DMS53 treated with DMSO at 0.1 percent for 48 hours (cell line): ENCODE measurements around the gene NGDN.
"Not testable (repeated sequence)": the region's sequence is repeated elsewhere in the genome, so short reads cannot be mapped to it uniquely, and the experiment has no call there.

Experiments used
- DNase-seq: peaks from one replicate; lab custom pipeline; 2025; ENCODE audit not compliant: unreplicated experiment; lab: John Stamatoyannopoulos, UW

The NGDN gene

DNA sequence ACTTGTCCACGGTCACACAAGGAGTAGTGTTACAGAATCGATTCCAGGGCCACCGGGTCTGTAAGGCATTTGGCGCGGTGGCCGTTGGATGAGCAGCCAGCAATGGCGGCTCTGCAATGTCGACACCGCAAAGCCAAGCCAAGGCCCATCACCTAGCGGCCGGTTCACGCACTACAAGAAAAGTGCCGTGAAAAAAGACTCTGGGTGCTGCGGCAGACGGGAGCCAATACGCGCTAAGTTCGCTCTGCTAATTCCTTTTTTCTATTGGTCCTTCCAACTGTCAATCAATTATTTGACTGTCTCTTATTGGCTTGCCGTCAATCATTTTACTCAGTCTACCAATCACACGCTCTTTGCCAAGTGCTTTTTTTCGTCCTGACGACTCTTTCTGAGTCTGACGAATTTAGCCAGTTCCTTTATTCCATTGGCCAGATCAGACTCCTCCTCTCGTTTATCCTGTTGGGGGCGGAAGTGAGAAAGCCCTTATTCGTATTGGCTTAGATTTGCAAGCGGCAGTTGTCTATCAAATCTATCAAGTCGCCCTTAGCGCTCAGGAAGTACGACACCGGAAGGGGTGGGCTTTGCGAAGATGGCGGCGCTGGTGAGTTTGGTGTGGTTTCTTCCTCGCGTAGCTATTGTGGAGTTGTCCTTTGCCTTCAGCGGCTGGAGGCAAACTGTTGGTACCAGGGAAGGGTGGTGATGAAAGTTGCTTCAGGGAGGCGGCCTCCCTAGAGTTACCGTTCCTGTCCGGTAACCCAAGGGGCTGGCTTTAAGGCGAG, at the start of gene NGDN:
Gene NGDN, plus strand, starts transcription at position 577 of the 779 bp plus-strand sequence. Its CDS starts 13 bp downstream, at position 590.
- DNase-seq: peak; percentile 97

GRCh38 chr14:23421594-23421993, 47.9 kb upstream of the NGDN start:
- no peak for DNase-seq

GRCh38 chr14:23423657-23424056, 45.8 kb upstream of the NGDN start:
- no peak for DNase-seq

- no peak for DNase-seq
These were observed 44.3 kb upstream of the NGDN start for GRCh38 chr14:23425169-23425568.

DNA sequence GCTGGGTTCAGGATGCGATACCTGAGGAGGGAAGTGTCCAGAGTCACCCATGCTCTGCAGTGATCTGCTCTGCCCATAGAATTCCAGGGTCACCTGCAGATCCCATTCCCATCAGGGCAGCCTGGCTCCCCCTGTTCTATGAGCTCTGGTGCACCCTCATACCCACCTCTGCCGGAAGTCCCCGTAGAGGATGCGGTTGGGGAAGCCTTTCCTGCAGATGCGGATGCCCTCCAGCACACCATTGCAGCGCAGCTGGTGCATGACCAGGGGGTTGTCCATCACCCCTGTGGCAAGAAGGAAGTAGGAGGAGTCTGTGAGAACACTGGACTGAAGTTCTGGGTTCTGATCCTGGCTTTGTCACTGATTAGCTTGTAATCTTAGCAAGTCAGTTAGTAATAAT, 43.7 kb upstream of the NGDN start:
- not testable (repeated sequence) for DNase-seq

DNA sequence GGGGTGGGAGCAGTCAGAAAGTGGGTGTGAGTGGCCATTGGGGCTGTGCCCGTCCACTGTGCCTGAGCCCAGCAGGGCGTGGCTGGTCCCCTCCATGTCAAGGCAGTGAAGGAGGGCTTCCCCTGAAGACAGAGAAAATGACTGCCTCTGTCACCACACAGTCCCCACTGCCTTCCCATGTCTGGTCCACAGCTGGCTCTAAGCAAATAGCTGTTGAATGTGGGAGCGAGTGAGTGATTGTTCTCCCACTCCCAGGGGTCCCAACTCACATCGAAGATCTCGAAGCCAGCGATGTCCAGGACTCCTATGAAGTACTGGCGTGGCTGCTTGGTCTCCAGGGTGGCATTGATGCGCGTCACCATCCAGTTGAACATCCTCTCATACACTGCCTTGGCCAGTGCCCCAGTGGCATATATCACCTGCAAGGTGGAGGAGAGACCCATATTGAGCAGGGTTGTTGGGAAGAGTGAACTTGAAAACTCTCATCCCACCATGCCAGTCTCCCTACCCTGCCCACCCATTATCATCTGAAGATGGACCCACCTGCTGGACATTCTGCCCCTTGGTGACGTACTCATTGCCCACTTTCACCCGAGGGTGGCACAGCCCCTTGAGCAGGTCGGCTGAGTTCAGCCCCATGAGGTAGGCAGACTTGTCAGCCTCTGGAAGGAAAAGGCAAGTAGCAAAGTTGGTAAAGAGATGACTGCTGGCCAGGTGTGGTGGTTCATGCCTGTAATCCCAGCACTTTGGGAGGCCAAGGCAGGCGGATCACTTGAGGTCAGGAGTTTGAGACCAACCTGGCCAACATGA, 40.6 kb upstream of the NGDN start:
- no peak for DNase-seq

GRCh38 chr14:23430016-23430722, 39.3 kb upstream of the NGDN start:
- no peak for DNase-seq

DNA sequence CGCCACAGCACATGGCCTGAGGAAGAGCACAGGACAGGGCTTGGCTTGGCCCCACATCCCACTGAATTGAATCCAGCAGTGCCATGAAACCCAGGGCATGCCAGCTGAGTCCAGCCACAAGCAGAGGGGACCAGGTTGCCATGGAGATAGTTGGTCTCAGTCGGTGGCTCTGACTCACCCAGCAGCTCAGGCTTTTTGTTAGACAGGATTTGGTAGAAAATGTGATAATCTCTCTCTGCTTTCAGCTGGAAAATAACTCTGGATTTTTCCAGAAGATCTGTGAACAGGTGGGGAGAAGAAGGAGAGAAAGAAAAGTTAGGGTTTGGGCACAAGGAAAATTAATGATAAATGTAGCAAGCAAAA, 38.8 kb upstream of the NGDN start:
- DNase-seq: peak; percentile 6

- no peak for DNase-seq
These were observed 38.0 kb upstream of the NGDN start for GRCh38 chr14:23431486-23431885.

- no peak for DNase-seq
These were observed 37.2 kb upstream of the NGDN start for GRCh38 chr14:23432102-23432925.

DNA sequence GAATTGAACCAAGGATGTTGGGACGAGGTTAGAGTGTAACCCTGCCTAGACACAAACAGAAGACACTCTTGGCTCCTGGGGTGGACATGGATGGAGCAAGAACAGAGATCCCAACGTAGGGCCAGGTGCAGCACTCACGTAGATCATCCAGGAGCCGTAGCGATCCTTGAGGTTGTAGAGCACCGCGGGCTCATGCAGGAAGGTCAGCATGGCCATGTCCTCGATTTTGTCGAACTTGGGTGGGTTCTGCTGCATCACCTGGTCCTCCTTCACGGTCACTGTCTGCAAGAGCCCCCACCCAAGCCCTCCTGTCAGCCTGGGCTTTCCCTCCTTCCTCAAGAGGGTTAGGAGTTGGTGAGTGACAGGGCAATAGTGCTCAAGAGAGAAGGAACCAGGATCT, 36.6 kb upstream of the NGDN start:
- no peak for DNase-seq

- no peak for DNase-seq
These were observed 36.0 kb upstream of the NGDN start for GRCh38 chr14:23433457-23433856.

GRCh38 chr14:23434488-23435222, 34.8 kb upstream of the NGDN start:
- DNase-seq: no peak

DNA sequence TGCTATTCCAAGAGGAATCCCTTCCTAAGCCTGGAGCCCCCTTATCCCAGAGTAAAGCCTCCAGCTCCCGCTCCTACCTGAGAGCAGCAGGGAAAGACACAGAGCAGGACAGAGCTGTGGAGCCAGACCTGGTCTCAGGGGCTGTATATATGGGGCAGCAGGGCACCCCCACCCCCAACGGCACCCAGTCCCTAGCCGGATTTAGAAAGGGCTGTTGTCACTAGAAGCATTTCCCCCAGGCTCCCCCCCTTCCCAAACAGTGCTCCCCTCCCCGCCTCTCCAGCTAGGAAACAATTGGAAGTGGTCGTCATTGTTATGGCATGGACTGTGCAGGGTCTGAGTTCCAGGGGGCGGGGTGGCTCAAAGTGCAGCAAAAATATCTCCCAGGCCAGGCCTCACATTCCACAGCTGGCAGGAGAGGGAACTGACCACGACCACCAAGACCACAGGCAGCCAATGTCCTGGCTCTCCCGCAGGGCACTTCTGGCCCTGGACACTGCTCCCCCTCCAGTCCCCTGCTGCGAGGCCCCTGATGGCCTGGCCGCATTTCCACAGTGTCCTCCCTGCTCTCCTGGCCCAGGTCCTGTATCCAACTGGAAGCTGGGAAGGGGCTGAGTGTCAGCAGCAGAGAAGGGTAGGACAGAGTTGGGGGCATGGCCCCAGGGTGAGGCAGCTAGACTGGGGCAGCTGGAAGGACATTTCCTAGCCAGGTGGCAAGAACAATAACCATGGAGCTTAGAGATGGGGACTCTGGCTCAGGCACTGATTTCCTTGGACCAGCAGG, 33.8 kb upstream of the NGDN start, which contains the start of gene MYH7:
Gene MYH7, minus strand, starts transcription at position 118 of the 784 bp plus-strand sequence. CDS start 1,928 bp downstream, outside the sequence.
- DNase-seq: no peak

DNA sequence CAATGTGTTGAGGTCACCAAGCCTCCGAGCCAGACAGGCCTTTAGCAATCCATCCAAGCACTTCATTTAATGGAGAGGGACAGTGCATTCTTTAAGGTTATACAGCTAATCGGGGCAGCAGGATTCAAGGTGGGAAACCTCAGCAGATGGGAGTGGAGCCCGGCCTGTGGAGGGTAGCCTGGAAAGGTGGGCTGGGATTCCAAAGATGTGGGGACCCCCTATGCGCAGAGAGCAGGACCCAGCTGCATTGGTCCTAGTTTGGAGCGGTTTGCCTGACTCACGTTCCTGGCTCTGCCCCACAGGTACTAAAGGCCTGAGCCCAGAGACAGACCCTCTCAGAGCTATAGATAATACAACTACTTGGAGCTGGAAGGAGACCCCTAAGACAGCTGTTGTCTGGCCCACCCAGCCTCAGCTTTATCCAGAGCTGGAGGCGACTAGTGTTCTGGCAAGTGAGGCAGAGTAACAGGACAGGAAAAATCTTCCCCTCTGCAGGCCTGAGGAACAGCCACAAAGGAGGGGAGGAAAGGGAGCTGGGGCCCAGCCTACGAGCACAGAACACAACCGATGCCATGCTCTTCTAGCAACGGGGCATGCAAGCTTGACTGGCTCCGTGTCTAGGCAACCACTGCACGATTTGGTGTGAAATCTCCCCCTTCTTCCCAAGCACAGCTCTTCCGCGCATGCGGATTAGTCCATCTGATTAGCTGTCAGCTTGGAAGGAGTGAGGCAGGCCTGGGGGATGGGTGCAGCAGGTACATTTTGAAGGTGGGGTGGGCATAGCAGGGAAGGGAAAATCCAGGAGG, 33.0 kb upstream of the NGDN start:
- no peak for DNase-seq

- no peak for DNase-seq
These were observed 32.1 kb upstream of the NGDN start for GRCh38 chr14:23437133-23438100.
